ENCODE results near the gene AMHR2.

GRCh38 chr12:53443955-53444354, 20.3 kb downstream of the AMHR2 start:
- TF ChIP-seq YY1 (IDR thresholded peaks at IDR 0.05; ENCODE audit: insufficient read depth, insufficient read length), result no peak
- no peak for TF ChIP-seq ZNF274 (IDR thresholded peaks at IDR 0.05; ENCODE audit: low read depth, low read length)
- TF ChIP-seq SUZ12 (IDR thresholded peaks at IDR 0.05; ENCODE audit: extremely low read depth, insufficient read depth, insufficient read length), result no peak
